ENCODE measurements around the gene BOD1. TPM values are rescaled to one million over a fixed set of nuclear protein-coding genes. Genes with fewer than 3 reads are reported as not detected.

The BOD1 gene
- total RNA-seq, 2 donors from 2014 or later: 79.3 to 92.9 TPM

DNA sequence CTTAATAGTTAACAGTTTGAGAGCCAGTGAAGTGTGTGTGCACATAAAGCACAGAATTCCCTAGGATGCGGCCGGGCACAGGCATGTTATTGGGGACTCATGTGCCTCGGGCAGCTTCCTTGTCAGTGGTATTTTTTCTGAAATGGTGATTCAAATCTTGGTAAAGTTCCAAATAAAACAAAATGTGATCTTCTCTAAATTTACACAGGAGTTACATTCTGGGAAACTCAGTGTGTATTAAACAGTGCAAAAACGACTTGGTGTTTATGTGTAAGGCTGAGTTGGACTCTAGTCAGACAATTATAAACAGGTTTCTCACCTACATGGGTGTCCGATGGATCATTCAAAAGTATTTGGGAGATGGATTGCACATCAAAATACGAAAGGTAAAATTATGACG is 48.9 kb downstream of the BOD1 start:
- TF ChIP-seq, protein P1, sequence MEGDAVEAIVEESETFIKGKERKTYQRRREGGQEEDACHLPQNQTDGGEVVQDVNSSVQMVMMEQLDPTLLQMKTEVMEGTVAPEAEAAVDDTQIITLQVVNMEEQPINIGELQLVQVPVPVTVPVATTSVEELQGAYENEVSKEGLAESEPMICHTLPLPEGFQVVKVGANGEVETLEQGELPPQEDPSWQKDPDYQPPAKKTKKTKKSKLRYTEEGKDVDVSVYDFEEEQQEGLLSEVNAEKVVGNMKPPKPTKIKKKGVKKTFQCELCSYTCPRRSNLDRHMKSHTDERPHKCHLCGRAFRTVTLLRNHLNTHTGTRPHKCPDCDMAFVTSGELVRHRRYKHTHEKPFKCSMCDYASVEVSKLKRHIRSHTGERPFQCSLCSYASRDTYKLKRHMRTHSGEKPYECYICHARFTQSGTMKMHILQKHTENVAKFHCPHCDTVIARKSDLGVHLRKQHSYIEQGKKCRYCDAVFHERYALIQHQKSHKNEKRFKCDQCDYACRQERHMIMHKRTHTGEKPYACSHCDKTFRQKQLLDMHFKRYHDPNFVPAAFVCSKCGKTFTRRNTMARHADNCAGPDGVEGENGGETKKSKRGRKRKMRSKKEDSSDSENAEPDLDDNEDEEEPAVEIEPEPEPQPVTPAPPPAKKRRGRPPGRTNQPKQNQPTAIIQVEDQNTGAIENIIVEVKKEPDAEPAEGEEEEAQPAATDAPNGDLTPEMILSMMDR (conservative IDR thresholded peaks at IDR 0.05): no peak
- no peak overlapping the region for H3K27ac Mint-ChIP-seq
- Histone ChIP-seq H3K9ac (ENCODE audit: extremely low read depth, low read length, poor library complexity, severe bottlenecking) (no peak overlapping the region), H3K4me1 (ENCODE audit: control insufficient read depth, insufficient read depth, low read length) (no peaks in the 10 kb centered on the region), H3K36me3 (ENCODE audit: control insufficient read depth, insufficient read depth, low read length) (no peaks in the 10 kb centered on the region), H3K27me3 (ENCODE audit: control insufficient read depth, insufficient read depth, low read length, poor library complexity, severe bottlenecking) (no peaks in the 10 kb centered on the region), H3K27ac (ENCODE audit: low read depth, low read length) (no peak overlapping the region), H3K4me3 (ENCODE audit: low read length) (no peak overlapping the region), H3K9me3 (ENCODE audit: control insufficient read depth, low read length) (peaks cover 8% of the 10 kb centered on the region)
- no peaks in the 10 kb centered on the region for H3K36me3 Mint-ChIP-seq (ENCODE audit: low read depth)
- H3K9me3 Mint-ChIP-seq: peaks cover 8% of the 10 kb centered on the region
- H3K4me1 Mint-ChIP-seq: peaks cover 2% of the 10 kb centered on the region
- DNase-seq: peak; percentile 1
- 82 to 88% methylated on average over 6 to 7 of the region's 7 CpGs for WGBS, 2 experiments (ENCODE audit: insufficient coverage in 1 of 2, insufficient read length in 1 of 2)
- H3K4me3 Mint-ChIP-seq: no peak overlapping the region
- peaks cover 8% of the 10 kb centered on the region for H3K27me3 Mint-ChIP-seq (ENCODE audit: insufficient read depth)

DNA sequence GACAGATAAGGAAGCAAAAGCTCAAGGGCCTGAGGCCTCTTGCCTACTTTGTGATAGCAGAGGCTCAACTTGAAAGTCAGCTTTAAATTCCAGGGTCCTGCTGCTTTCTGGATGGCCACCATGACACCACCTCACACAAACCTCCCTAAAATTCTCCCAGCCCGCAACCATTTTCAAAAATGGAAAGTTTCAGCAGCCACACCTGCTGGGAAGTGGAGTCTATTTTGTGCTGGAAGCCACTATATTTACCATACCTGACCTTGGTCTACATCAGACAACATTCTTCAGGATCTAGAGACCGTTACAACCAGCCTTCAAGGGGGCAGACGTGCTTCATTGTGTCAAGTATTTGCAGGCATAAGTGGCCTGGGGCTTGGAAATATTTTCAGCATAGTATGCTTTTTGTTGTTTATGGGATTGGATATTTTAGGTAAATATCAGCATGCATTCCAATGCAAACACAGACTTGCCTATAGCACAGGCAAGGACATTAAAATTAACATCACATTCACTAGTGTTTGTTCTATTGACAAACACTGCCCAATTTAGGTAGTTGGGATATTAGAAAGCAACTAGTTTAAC is 50.9 kb downstream of the BOD1 start:
- no peak overlapping the region for H3K4me3 ChIP-seq (ENCODE audit: low read length)
- Mint-ChIP-seq H3K27ac (no peak overlapping the region), H3K4me3 (no peak overlapping the region), H3K9me3 (peaks cover 15% of the 10 kb centered on the region), H3K36me3 (ENCODE audit: low read depth) (no peaks in the 10 kb centered on the region), H3K27me3 (ENCODE audit: insufficient read depth) (peaks cover 15% of the 10 kb centered on the region), H3K4me1 (no peaks in the 10 kb centered on the region)
- peak; percentile 15 for DNase-seq
- TF ChIP-seq, protein P1 (conservative IDR thresholded peaks at IDR 0.05): no peak
- no peak overlapping the region for H3K9ac ChIP-seq (ENCODE audit: extremely low read depth, low read length, poor library complexity, severe bottlenecking)
- H3K27ac ChIP-seq (ENCODE audit: low read depth, low read length): no peak overlapping the region
- H3K36me3 ChIP-seq (ENCODE audit: control insufficient read depth, insufficient read depth, low read length): no peaks in the 10 kb centered on the region
- no peaks in the 10 kb centered on the region for H3K4me1 ChIP-seq (ENCODE audit: control insufficient read depth, insufficient read depth, low read length)
- no peaks in the 10 kb centered on the region for H3K27me3 ChIP-seq (ENCODE audit: control insufficient read depth, insufficient read depth, low read length, poor library complexity, severe bottlenecking)
- 96% methylated on average over 3 of the region's 3 CpGs; no CpG with 5 or more reads in 1 of the 2 experiments for WGBS, 2 experiments (ENCODE audit: insufficient coverage in 1 of 2, insufficient read length in 1 of 2)
- H3K9me3 ChIP-seq (ENCODE audit: control insufficient read depth, low read length): peaks cover 9% of the 10 kb centered on the region

DNA sequence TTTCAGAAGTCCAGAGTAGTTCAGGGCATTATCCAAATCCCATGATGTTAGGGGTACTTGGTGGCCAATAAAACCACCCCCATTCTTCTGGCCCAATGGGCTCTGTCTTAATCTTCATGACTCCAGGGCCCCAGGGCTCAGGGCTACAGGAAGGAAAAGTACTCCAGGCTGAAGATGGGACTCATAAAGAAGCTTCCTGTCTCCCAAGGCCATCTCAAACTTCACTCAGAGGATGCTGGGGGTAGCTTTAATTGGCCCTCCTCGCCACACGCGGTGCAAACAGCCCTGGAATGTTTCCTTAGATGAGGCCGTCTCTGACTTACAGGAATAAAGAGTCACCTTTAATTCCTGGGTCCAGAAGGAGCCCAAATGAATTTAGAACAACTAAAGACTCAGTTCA is 52.3 kb downstream of the BOD1 start:
- H3K4me1 Mint-ChIP-seq: no peaks in the 10 kb centered on the region
- Histone ChIP-seq H3K9ac (ENCODE audit: extremely low read depth, low read length, poor library complexity, severe bottlenecking) (no peak overlapping the region), H3K27me3 (ENCODE audit: control insufficient read depth, insufficient read depth, low read length, poor library complexity, severe bottlenecking) (no peaks in the 10 kb centered on the region), H3K36me3 (ENCODE audit: control insufficient read depth, insufficient read depth, low read length) (no peaks in the 10 kb centered on the region), H3K27ac (ENCODE audit: low read depth, low read length) (no peak overlapping the region), H3K9me3 (ENCODE audit: control insufficient read depth, low read length) (peaks cover 23% of the 10 kb centered on the region), H3K4me3 (ENCODE audit: low read length) (no peak overlapping the region), H3K4me1 (ENCODE audit: control insufficient read depth, insufficient read depth, low read length) (no peaks in the 10 kb centered on the region)
- H3K27me3 Mint-ChIP-seq (ENCODE audit: insufficient read depth): peaks cover 16% of the 10 kb centered on the region
- DNase-seq: no peak
- H3K9me3 Mint-ChIP-seq: peaks cover 23% of the 10 kb centered on the region
- no peak overlapping the region for H3K27ac Mint-ChIP-seq
- H3K4me3 Mint-ChIP-seq: no peak overlapping the region
- no peaks in the 10 kb centered on the region for H3K36me3 Mint-ChIP-seq (ENCODE audit: low read depth)
- TF ChIP-seq, protein P1 (conservative IDR thresholded peaks at IDR 0.05): no peak
- 86 to 91% methylated on average over 4 of the region's 4 CpGs for WGBS, 2 experiments (ENCODE audit: insufficient coverage in 1 of 2, insufficient read length in 1 of 2)

Measured in endodermal cell (in vitro differentiated cells).